H9 (cell line): ENCODE results near the gene CCNY. TPM values are rescaled to one million over a fixed set of nuclear protein-coding genes. Genes with fewer than 3 reads are reported as not detected.

Source experiments
- DNase-seq: peaks from one replicate; pipeline ENCODE4 v3.0.0-alpha.2; 2017
- H2AFZ ChIP-seq: one replicate; pipeline ENCODE4 v1.6.1; 2013; ENCODE audit warnings: mild to moderate bottlenecking, low read length, control low read depth, moderate library complexity
- H2AK5ac ChIP-seq: 2 replicates; pipeline ENCODE4 v1.6.1; 2013; ENCODE audit warnings: low read length, control low read depth, mixed read lengths; ENCODE audit not compliant: insufficient read length
- H2BK120ac ChIP-seq: one replicate; pipeline ENCODE4 v1.6.1; 2013; ENCODE audit warnings: low read depth, mild to moderate bottlenecking, low read length, control low read depth, inconsistent platforms; ENCODE audit not compliant: poor library complexity, severe bottlenecking
- H2BK12ac ChIP-seq: 2 replicates; pipeline ENCODE4 v1.6.1; 2013; ENCODE audit warnings: low read length, control low read depth, mixed read lengths, low read depth; ENCODE audit not compliant: insufficient read length
- H2BK15ac ChIP-seq: 2 replicates; pipeline ENCODE4 v1.6.1; 2013; ENCODE audit warnings: low read depth, low read length, control low read depth
- H2BK20ac ChIP-seq: one replicate; pipeline ENCODE4 v1.6.1; 2013; ENCODE audit warnings: low read depth, mild to moderate bottlenecking, low read length, control low read depth, inconsistent platforms; ENCODE audit not compliant: poor library complexity, severe bottlenecking
- H2BK5ac ChIP-seq: 2 replicates; pipeline ENCODE4 v1.6.1; 2013; ENCODE audit warnings: low read length, control low read depth, mixed read lengths; ENCODE audit not compliant: insufficient read length
- H3K14ac ChIP-seq: 2 replicates; pipeline ENCODE4 v1.6.1; 2013; ENCODE audit warnings: low read length, control low read depth; ENCODE audit not compliant: insufficient read depth
- H3K18ac ChIP-seq: 2 replicates; pipeline ENCODE4 v1.6.1; 2013; ENCODE audit warnings: low read depth, mild to moderate bottlenecking, mixed read lengths, low read length, control low read depth; ENCODE audit not compliant: insufficient read length
- H3K23ac ChIP-seq: 2 replicates; pipeline ENCODE4 v1.6.1; 2013; ENCODE audit warnings: low read length, control low read depth, mixed read lengths, low read depth; ENCODE audit not compliant: insufficient read length
- H3K23me2 ChIP-seq: 2 replicates; pipeline ENCODE4 v1.6.1; 2013; ENCODE audit warnings: low read depth, mild to moderate bottlenecking, mixed read lengths, low read length, control low read depth; ENCODE audit not compliant: insufficient read length, poor library complexity, severe bottlenecking
- H3K27ac ChIP-seq: 2 replicates; pipeline ENCODE4 v1.5.1; 2013; ENCODE audit warnings: low read length, control low read depth, mixed read lengths, low read depth; ENCODE audit not compliant: insufficient read length
- H3K27me3 ChIP-seq: 2 replicates; pipeline ENCODE4 v1.6.1; 2013; ENCODE audit warnings: low read length, control low read depth, inconsistent platforms; ENCODE audit not compliant: insufficient read depth
- H3K4ac ChIP-seq: 2 replicates; pipeline ENCODE4 v1.6.1; 2013; ENCODE audit warnings: low read depth, mild to moderate bottlenecking, control low read depth, inconsistent platforms, low read length, moderate library complexity
- H3K4me1 ChIP-seq: 2 replicates; pipeline ENCODE4 v1.6.1; 2013; ENCODE audit warnings: low read length, control low read depth, inconsistent platforms; ENCODE audit not compliant: insufficient read depth
- H3K4me2 ChIP-seq: 2 replicates; pipeline ENCODE4 v1.6.1; 2013; ENCODE audit warnings: low read length, control low read depth, mixed read lengths; ENCODE audit not compliant: insufficient read length, insufficient read depth
- H3K56ac ChIP-seq: 2 replicates; pipeline ENCODE4 v1.6.1; 2013; ENCODE audit warnings: low read depth, mild to moderate bottlenecking, mixed read lengths, low read length, control low read depth; ENCODE audit not compliant: insufficient read length
- H3K79me1 ChIP-seq: 2 replicates; pipeline ENCODE4 v1.6.1; 2013; ENCODE audit warnings: low read depth, mild to moderate bottlenecking, moderate library complexity, low read length, control low read depth, inconsistent platforms; ENCODE audit not compliant: insufficient read depth, poor library complexity, severe bottlenecking
- H3K79me2 ChIP-seq: 2 replicates; pipeline ENCODE4 v1.6.1; 2013; ENCODE audit warnings: low read length, control low read depth, inconsistent platforms; ENCODE audit not compliant: insufficient read depth
- H3K9ac ChIP-seq: 2 replicates; pipeline ENCODE4 v1.6.1; 2013; ENCODE audit warnings: low read length, control low read depth, mixed read lengths; ENCODE audit not compliant: insufficient read length; ENCODE audit errors: extremely low read depth
- H3K9me3 ChIP-seq: one replicate; pipeline ENCODE4 v1.6.1; 2013; ENCODE audit warnings: low read depth, low read length, inconsistent platforms; ENCODE audit not compliant: control insufficient read depth
- H3T11ph ChIP-seq: one replicate; pipeline ENCODE4 v1.6.1; 2013; ENCODE audit warnings: mild to moderate bottlenecking, low read length, control low read depth, inconsistent platforms
- H4K20me1 ChIP-seq: one replicate; pipeline ENCODE4 v1.6.1; 2013; ENCODE audit not compliant: control insufficient read depth, insufficient read length, insufficient read depth
- H4K5ac ChIP-seq: 2 replicates; pipeline ENCODE4 v1.6.1; 2013; ENCODE audit warnings: low read depth, mild to moderate bottlenecking, mixed read lengths, low read length, control low read depth; ENCODE audit not compliant: insufficient read length
- H4K8ac ChIP-seq: replicated peaks from 2 replicates; pipeline ENCODE4 v1.6.1; 2013; ENCODE audit warnings: low read length, control low read depth, mixed read lengths, low read depth; ENCODE audit not compliant: insufficient read length
- H4K91ac ChIP-seq: 2 replicates; pipeline ENCODE4 v1.6.1; 2013; ENCODE audit warnings: low read depth, mild to moderate bottlenecking, moderate library complexity, mixed read lengths, low read length, control low read depth; ENCODE audit not compliant: insufficient read length
- H3K27ac Mint-ChIP-seq, 3 experiments: 2 replicates in 2 of 3; 3 replicates in 1 of 3; pipeline ENCODE4 v1.8.0; 2020 to 2021; ENCODE audit warnings: mixed read lengths in 3 of 3, mild to moderate bottlenecking in 1 of 3, moderate library complexity in 1 of 3
- H3K27me3 Mint-ChIP-seq: 2 replicates; pipeline ENCODE4 v1.8.0; 2021; ENCODE audit warnings: low read depth, mild to moderate bottlenecking, moderate library complexity, mixed read lengths
- H3K36me3 Mint-ChIP-seq, 3 experiments: 2 replicates in 2 of 3; 3 replicates in 1 of 3; pipeline ENCODE4 v1.8.0; 2020 to 2021; ENCODE audit warnings: low read depth in 3 of 3, mixed read lengths in 3 of 3; ENCODE audit not compliant: insufficient read depth in 1 of 3
- H3K4me1 Mint-ChIP-seq, 2 experiments: 2 replicates each; pipeline ENCODE4 v1.8.0; 2020; ENCODE audit warnings: mixed read lengths in 2 of 2
- H3K4me3 Mint-ChIP-seq, 2 experiments: 2 replicates in 1 of 2; 3 replicates in 1 of 2; pipeline ENCODE4 v1.8.0; 2020 to 2021; ENCODE audit warnings: mild to moderate bottlenecking in 2 of 2, mixed read lengths in 2 of 2, moderate library complexity in 1 of 2
- H3K9me3 Mint-ChIP-seq, 2 experiments: 2 replicates in 1 of 2; 3 replicates in 1 of 2; pipeline ENCODE4 v1.8.0; 2020; ENCODE audit warnings: mild to moderate bottlenecking in 2 of 2, mixed read lengths in 2 of 2, moderate library complexity in 1 of 2
- WGBS: extraction: QIAGEN DNeasy Blood & Tissue Kit; methylation state at CpG from one replicate; pipeline ENCODE4 v1.1.7; 2013; ENCODE audit warnings: missing lambda C conversion rate, low lambda C conversion rate, mixed read lengths; ENCODE audit not compliant: insufficient read length; ENCODE audit errors: extremely low coverage; 5-methylcytosine and 5-hydroxymethylcytosine counted together
- total RNA-seq: library from RNA; stranded (reverse); gene quantifications from 2 replicates; pipeline ENCODE4 v1.2.1, GENCODE V29; 2021
- TF ChIP-seq, protein P1 (sequence below): fragments of 200-600 bp; sonication (generic); conservative IDR thresholded peaks from 3 replicates; pipeline ENCODE4 v1.8.0; 2021; ENCODE audit warnings: antibody characterized with exemption, mild to moderate bottlenecking

The CCNY gene
- total RNA-seq, 1 experiment from 2014 or later, result 62.1 TPM

DNA sequence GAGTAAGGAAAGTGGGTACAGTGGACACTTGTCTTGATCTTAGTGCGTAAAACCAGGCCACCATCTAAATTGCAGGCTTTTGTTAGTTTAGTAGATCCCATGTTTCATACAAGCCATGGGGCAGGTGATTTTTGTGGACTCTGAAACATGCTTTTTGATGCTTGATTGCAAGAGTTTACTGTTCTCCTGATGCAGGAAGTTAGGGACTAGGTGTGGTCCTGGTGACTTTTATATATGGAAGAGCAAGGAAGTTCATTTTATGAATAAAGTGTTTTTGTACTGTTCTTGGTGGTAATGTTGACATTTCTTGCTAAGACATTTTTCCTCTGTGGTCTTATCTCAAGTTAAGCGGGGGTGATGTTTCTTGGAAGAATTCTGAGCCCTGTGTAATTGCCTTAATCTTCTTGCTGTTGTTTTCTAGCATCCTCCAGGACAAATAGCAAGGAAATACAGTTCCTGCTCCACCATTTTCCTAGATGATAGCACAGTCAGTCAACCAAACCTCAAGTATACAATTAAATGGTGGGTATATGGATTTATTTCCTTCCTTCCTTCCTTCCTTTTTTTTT lies 179.9 kb downstream of the CCNY start:
- Histone ChIP-seq H2AFZ (no peak overlapping the region), H3K4ac (no peak overlapping the region), H3K4me1 (peaks cover 6% of the 10 kb centered on the region; the same call in 1 of the 2 replicates), H4K91ac (no peak overlapping the region), H3K18ac (no peak overlapping the region), H2BK120ac (no peak overlapping the region), H2BK5ac (no peak overlapping the region), H2AK5ac (no peak overlapping the region), H4K20me1 (no peaks in the 10 kb centered on the region), H2BK12ac (no peak overlapping the region), H4K5ac (no peak overlapping the region), H3K27me3 (no peaks in the 10 kb centered on the region), H3K23me2 (no peaks in the 10 kb centered on the region), H3K14ac (no peak overlapping the region), H3K79me1 (no peaks in the 10 kb centered on the region), H3K56ac (no peak overlapping the region), H3K4me2 (no peak overlapping the region), H3K23ac (no peak overlapping the region), H3K9ac (no peak overlapping the region), H2BK20ac (no peak overlapping the region), H3K27ac (no peak overlapping the region), H4K8ac (no peak overlapping the region), H3K79me2 (no peaks in the 10 kb centered on the region), H3T11ph (no peak overlapping the region), H3K9me3 (no peaks in the 10 kb centered on the region), H2BK15ac (no peak overlapping the region)
- DNase-seq, result no peak
- H3K9me3 Mint-ChIP-seq, result no peaks in the 10 kb centered on the region
- peaks cover under 1 to 1% (median under 1%) of the 10 kb centered on the region in 3 experiments; a peak in 3 of 7 replicates for H3K36me3 Mint-ChIP-seq
- TF ChIP-seq, protein P1, sequence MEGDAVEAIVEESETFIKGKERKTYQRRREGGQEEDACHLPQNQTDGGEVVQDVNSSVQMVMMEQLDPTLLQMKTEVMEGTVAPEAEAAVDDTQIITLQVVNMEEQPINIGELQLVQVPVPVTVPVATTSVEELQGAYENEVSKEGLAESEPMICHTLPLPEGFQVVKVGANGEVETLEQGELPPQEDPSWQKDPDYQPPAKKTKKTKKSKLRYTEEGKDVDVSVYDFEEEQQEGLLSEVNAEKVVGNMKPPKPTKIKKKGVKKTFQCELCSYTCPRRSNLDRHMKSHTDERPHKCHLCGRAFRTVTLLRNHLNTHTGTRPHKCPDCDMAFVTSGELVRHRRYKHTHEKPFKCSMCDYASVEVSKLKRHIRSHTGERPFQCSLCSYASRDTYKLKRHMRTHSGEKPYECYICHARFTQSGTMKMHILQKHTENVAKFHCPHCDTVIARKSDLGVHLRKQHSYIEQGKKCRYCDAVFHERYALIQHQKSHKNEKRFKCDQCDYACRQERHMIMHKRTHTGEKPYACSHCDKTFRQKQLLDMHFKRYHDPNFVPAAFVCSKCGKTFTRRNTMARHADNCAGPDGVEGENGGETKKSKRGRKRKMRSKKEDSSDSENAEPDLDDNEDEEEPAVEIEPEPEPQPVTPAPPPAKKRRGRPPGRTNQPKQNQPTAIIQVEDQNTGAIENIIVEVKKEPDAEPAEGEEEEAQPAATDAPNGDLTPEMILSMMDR, result no peak
- peaks cover 18 to 19% of the 10 kb centered on the region in 2 experiments for H3K4me1 Mint-ChIP-seq
- no peak overlapping the region for H3K4me3 Mint-ChIP-seq
- no peak overlapping the region; a peak in 1 of 7 replicates for H3K27ac Mint-ChIP-seq
- no CpG with 5 or more reads among the region's 2 CpGs for WGBS
- no peaks in the 10 kb centered on the region for H3K27me3 Mint-ChIP-seq
